ENCODE data around the gene NFS1. TPM values are rescaled to one million over a fixed set of nuclear protein-coding genes. Genes with fewer than 3 reads are reported as not detected.

The NFS1 gene
- total and polyA plus RNA-seq, 2 of the 8 experiments (the other 6 are each of a cell fraction or from before 2014, with no cell fraction given), result 26.1 to 38.8 TPM

GRCh38 chr20:35641743-35642142 is 57.4 kb downstream of the NFS1 start:
- H3K23me2 ChIP-seq (ENCODE audit: low read depth, low read length), result 0 out of 2 replicates have a peak, but pooled peaks cover 2% of the 10 kb centered on the region
- no peak for TF ChIP-seq CREB1 (IDR thresholded peaks at IDR 0.05)
- no peak for TF ChIP-seq SIN3A (conservative IDR thresholded peaks at IDR 0.05 in 1 of 2, IDR thresholded peaks at IDR 0.05 in 1 of 2; ENCODE audit: low read depth in 1 of 2, low read length in 2 of 2)
- CTCF ChIA-PET (ENCODE audit: partially characterized antibody), result interaction anchor here (0.6 to 1.9 kb wide), 4 partner anchors 10 to 23 kb away, joined by 3 to 7 read pairs (median 3); no protein-coding TSS in a partner anchor
- H4K8ac ChIP-seq (ENCODE audit: extremely low read depth, insufficient read depth, low read length), result no peak overlapping the region
- H3K23ac ChIP-seq (ENCODE audit: insufficient read length), result no peak overlapping the region
- no peak overlapping the region for H2AFZ ChIP-seq (ENCODE audit: low read length)
- H2BK12ac ChIP-seq (ENCODE audit: low read depth, low read length), result no peak overlapping the region
- H2BK5ac ChIP-seq (ENCODE audit: low read depth, low read length), result no peak overlapping the region
- no peak overlapping the region for H2AK5ac ChIP-seq (ENCODE audit: low read depth, low read length)
- no peaks in the 10 kb centered on the region for H3K9me3 ChIP-seq (ENCODE audit: insufficient read depth in 2 of 2, low read depth in 1 of 2, low read length in 1 of 2)
- no peak overlapping the region for H4K91ac ChIP-seq (replicated peaks; ENCODE audit: insufficient read length, low read length)
- H3K14ac ChIP-seq (ENCODE audit: insufficient read length), result no peak overlapping the region
- no peak overlapping the region for H2BK120ac ChIP-seq (replicated peaks; ENCODE audit: low read depth, low read length)
- H3K4ac ChIP-seq (replicated peaks; ENCODE audit: insufficient read length, low read depth, low read length), result no peak overlapping the region
- peaks cover 31% of the 10 kb centered on the region for H3K79me1 ChIP-seq (ENCODE audit: low read depth, low read length)
- H3K18ac ChIP-seq (ENCODE audit: extremely low read depth, low read length), result no peak overlapping the region
- H2BK20ac ChIP-seq (ENCODE audit: low read length), result no peak overlapping the region
- H3K4me3 ChIP-seq (ENCODE audit: extremely low read depth in 1 of 4, insufficient read depth in 2 of 4, low read depth in 3 of 4, low read length in 4 of 4), result no peak overlapping the region
- no peaks in the 10 kb centered on the region; a peak in 1 of 8 replicates for H3K36me3 ChIP-seq (ENCODE audit: control insufficient read depth in 2 of 4, insufficient read depth in 4 of 4, low read length in 3 of 4)
- no peak overlapping the region for H2BK15ac ChIP-seq (ENCODE audit: low read length)
- no peak overlapping the region for H3K27ac ChIP-seq (ENCODE audit: low read depth, low read length)
- peaks cover 20 to 44% of the 10 kb centered on the region in 2 experiments for H4K20me1 ChIP-seq (replicated peaks in 1 of 2; ENCODE audit: control insufficient read depth in 1 of 2, insufficient read depth in 2 of 2, low read length in 2 of 2)
- no peaks in the 10 kb centered on the region for H3K27me3 ChIP-seq (replicated peaks in 1 of 4; ENCODE audit: control insufficient read depth in 3 of 4, extremely low read depth in 1 of 4, insufficient read depth in 3 of 4, low read length in 3 of 4)
- DNase-seq (ENCODE audit: low read depth in 1 of 2, low spot score in 2 of 2) (no peak), FAIRE-seq (no peak)
- 91% methylated on average over 4 of the region's 4 CpGs; no CpG with 5 or more reads in 1 of the 2 experiments for WGBS, 2 experiments (ENCODE audit: extremely low coverage in 1 of 2, insufficient coverage in 1 of 2, insufficient read length in 1 of 2, insufficient replicate concordance in 2 of 2, low coverage in 1 of 2, low lambda C conversion rate in 2 of 2, missing lambda C conversion rate in 1 of 2)
- H3K9ac ChIP-seq (replicated peaks in 1 of 4; ENCODE audit: extremely low read depth in 1 of 4, low read depth in 3 of 4, low read length in 3 of 4), result no peak overlapping the region
- H3K56ac ChIP-seq (replicated peaks; ENCODE audit: insufficient read length, low read depth, low read length), result no peak overlapping the region
- peaks cover 2 to 96% of the 10 kb centered on the region in 2 experiments; a peak in 3 of 4 replicates for H3K79me2 ChIP-seq (ENCODE audit: control insufficient read depth in 1 of 2, insufficient read depth in 2 of 2, low read length in 2 of 2)
- H3K4me1 ChIP-seq (replicated peaks in 1 of 4; ENCODE audit: control insufficient read depth in 3 of 4, insufficient read depth in 4 of 4, low read length in 3 of 4), result peaks cover 0 to 9% (median 2%) of the 10 kb centered on the region in 4 experiments; a peak in 4 of 7 replicates
- POLR2A ChIA-PET (ENCODE audit: partially characterized antibody), result interaction anchor here (1.1 to 5.0 kb wide), 7 partner anchors 11 to 41 kb away, joined by 3 to 22 read pairs (median 4); partner anchors contain the start of genes CPNE1 and RBM12
- no peak overlapping the region for H4K5ac ChIP-seq (ENCODE audit: insufficient read length, low read depth, low read length)
- no peak overlapping the region for H3K4me2 ChIP-seq (ENCODE audit: insufficient read depth in 1 of 2, low read depth in 2 of 2, low read length in 2 of 2)
